HepG2 (cell line): ENCODE results near the gene TRAPPC12. TPM values are rescaled to one million over a fixed set of nuclear protein-coding genes. Genes with fewer than 3 reads are reported as not detected.

Experiments used
- ARID2 ChIP-seq: sonication (generic); formaldehyde crosslinking; IDR thresholded peaks from 2 replicates; pipeline ENCODE4 v1.8.1; 2022; ENCODE audit warnings: mild to moderate bottlenecking, missing genetic modification reagents, borderline replicate concordance
- CSRNP2 ChIP-seq: sonication (generic); formaldehyde crosslinking; conservative IDR thresholded peaks from 2 replicates; pipeline ENCODE4 v1.8.0; 2022; ENCODE audit warnings: low read depth, missing genetic modification reagents
- KAT8 ChIP-seq: IDR thresholded peaks from 2 replicates; pipeline ENCODE4 v1.6.1; 2016; ENCODE audit warnings: missing genetic modification reagents, missing compliant biosample characterization
- LCORL ChIP-seq, 2 experiments: fragments of 450-650 bp in 1 of 2; sonication (generic) in 1 of 2; formaldehyde crosslinking in 1 of 2; IDR thresholded peaks; 2 replicates each; pipeline versions ENCODE4 v1.5.0 to v1.6.1; 2017 to 2020; ENCODE audit warnings: antibody characterized with exemption in 1 of 2, missing genetic modification reagents in 1 of 2
- MEIS2 ChIP-seq: sonication (generic); formaldehyde crosslinking; IDR thresholded peaks from 2 replicates; pipeline ENCODE4 v1.9.0; 2021; ENCODE audit warnings: mild to moderate bottlenecking, missing genetic modification reagents
- RFX3 ChIP-seq: IDR thresholded peaks from 2 replicates; pipeline ENCODE4 v1.6.1; 2016; ENCODE audit warnings: missing biosample characterization, missing genetic modification reagents
- RXRA ChIP-seq: sonication (generic); formaldehyde crosslinking; IDR thresholded peaks from 2 replicates; pipeline ENCODE4 v1.5.1; 2020; ENCODE audit warnings: missing genetic modification reagents
- SIN3B ChIP-seq: fragments of 150-350 bp; IDR thresholded peaks from 2 replicates; pipeline ENCODE4 v1.6.1; 2014; ENCODE audit warnings: low read length
- TAF15 ChIP-seq: fragments of 200-400 bp; formaldehyde crosslinking; IDR thresholded peaks from one replicate; pipeline ENCODE4 v1.6.1; 2018; ENCODE audit warnings: mild to moderate bottlenecking, low read depth, low read length; ENCODE audit not compliant: poor library complexity, severe bottlenecking
- XBP1 ChIP-seq: sonication (generic); formaldehyde crosslinking; IDR thresholded peaks from 2 replicates; pipeline ENCODE4 v1.5.0; 2020; ENCODE audit warnings: missing genetic modification reagents
- ZBTB14 ChIP-seq: sonication (generic); formaldehyde crosslinking; IDR thresholded peaks from 2 replicates; pipeline ENCODE4 v1.4.0; 2020; ENCODE audit warnings: missing genetic modification reagents
- ZBTB43 ChIP-seq: sonication (generic); formaldehyde crosslinking; conservative IDR thresholded peaks from 2 replicates; pipeline ENCODE4 v1.4.0; 2020; ENCODE audit warnings: missing genetic modification reagents
- ZFP1 ChIP-seq: IDR thresholded peaks from 2 replicates; pipeline ENCODE4 v1.6.1; 2016
- ZKSCAN5 ChIP-seq: sonication (generic); formaldehyde crosslinking; IDR thresholded peaks from 2 replicates; pipeline ENCODE4 v1.5.1; 2020; ENCODE audit warnings: mild to moderate bottlenecking, missing genetic modification reagents
- ZNF274 ChIP-seq: sonication (generic); formaldehyde crosslinking; IDR thresholded peaks from 2 replicates; pipeline ENCODE4 v1.5.1; 2020; ENCODE audit warnings: mild to moderate bottlenecking, missing genetic modification reagents
- ZNF282 ChIP-seq: fragments of 450-650 bp; IDR thresholded peaks from 2 replicates; pipeline ENCODE4 v1.6.1; 2018; ENCODE audit not compliant: partially characterized antibody
- ZNF33B ChIP-seq: sonication (generic); formaldehyde crosslinking; IDR thresholded peaks from 2 replicates; pipeline ENCODE4 v1.5.1; 2020; ENCODE audit warnings: mild to moderate bottlenecking, missing genetic modification reagents
- ZNF34 ChIP-seq: sonication (generic); formaldehyde crosslinking; IDR thresholded peaks from 2 replicates; pipeline ENCODE4 v1.4.0; 2020; ENCODE audit warnings: mild to moderate bottlenecking, missing genetic modification reagents, borderline replicate concordance
- ZNF441 ChIP-seq: sonication (generic); formaldehyde crosslinking; IDR thresholded peaks from 2 replicates; pipeline ENCODE4 v1.7.0; 2021; ENCODE audit warnings: missing genetic modification reagents, borderline replicate concordance
- ZNF503 ChIP-seq: sonication (generic); formaldehyde crosslinking; IDR thresholded peaks from 2 replicates; pipeline ENCODE4 v1.4.0; 2020; ENCODE audit warnings: missing genetic modification reagents
- ZNF607 ChIP-seq: sonication (generic); formaldehyde crosslinking; IDR thresholded peaks from 2 replicates; pipeline ENCODE4 v1.5.1; 2020; ENCODE audit warnings: missing genetic modification reagents, mild to moderate bottlenecking, borderline replicate concordance
- ZSCAN29 ChIP-seq: sonication (generic); formaldehyde crosslinking; conservative IDR thresholded peaks from 2 replicates; pipeline ENCODE4 v1.4.0; 2020; ENCODE audit warnings: mild to moderate bottlenecking, missing genetic modification reagents
- polyA plus RNA-seq, 8 experiments: library from polyadenylated mRNA; depleted of rRNA in 3 of 8; stranded (reverse) in 7 of 8; unstranded in 1 of 8; fragments of >200 nt; fragmentation: Illumina TruSeq in 4 of 8; extraction: Trizol in 4 of 8; gene quantifications; 2 replicates each; pipeline versions ENCODE4 v1.2.1 to v1.2.3, GENCODE V29; 2011 to 2016; ENCODE audit warnings: low read depth in 4 of 8, missing spikeins in 1 of 8, mixed read lengths in 1 of 8; ENCODE audit not compliant: insufficient read depth in 1 of 8
- total RNA-seq, 5 experiments: library from RNA; depleted of rRNA; stranded (reverse); fragments of >200 nt; fragmentation: Illumina TruSeq; extraction: Trizol; gene quantifications; 2 replicates each; pipeline ENCODE4 v1.2.3, GENCODE V29; 2016; ENCODE audit warnings: low read depth in 1 of 5
- TF ChIP-seq, protein P1 (sequence below): sonication (generic); formaldehyde crosslinking; IDR thresholded peaks from 2 replicates; pipeline ENCODE4 v1.8.0; 2023; ENCODE audit warnings: mild to moderate bottlenecking, missing genetic modification reagents
- TF ChIP-seq, protein P2 (sequence below): sonication (generic); formaldehyde crosslinking; conservative IDR thresholded peaks from 2 replicates; pipeline ENCODE4 v1.8.1; 2023; ENCODE audit warnings: missing genetic modification reagents

TRAPPC12 gene
- total and polyA plus RNA-seq, 2 of the 13 experiments (the other 11 are each of a cell fraction or from before 2014, with no cell fraction given): 46.4 to 97.7 TPM

- no peak for TF ChIP-seq ZNF503 (CRISPR knock-in tag)
- no peak for TF ChIP-seq RXRA (CRISPR knock-in tag)
- TF ChIP-seq ZNF282: no peak
- no peak for TF ChIP-seq LCORL (IDR thresholded peaks at IDR 0.05)
- 0 out of 2 replicates have a peak, but pooled peaks have one; percentile 4 for TF ChIP-seq LCORL (CRISPR knock-in tag; IDR thresholded peaks at IDR 0.05)
- no peak for TF ChIP-seq ZNF607 (CRISPR knock-in tag)
- TF ChIP-seq CSRNP2 (CRISPR knock-in tag): no peak
- no peak for TF ChIP-seq ZKSCAN5 (CRISPR knock-in tag)
- no peak for TF ChIP-seq ZBTB43 (CRISPR knock-in tag)
- no peak for TF ChIP-seq ZBTB14
- TF ChIP-seq, protein P1, sequence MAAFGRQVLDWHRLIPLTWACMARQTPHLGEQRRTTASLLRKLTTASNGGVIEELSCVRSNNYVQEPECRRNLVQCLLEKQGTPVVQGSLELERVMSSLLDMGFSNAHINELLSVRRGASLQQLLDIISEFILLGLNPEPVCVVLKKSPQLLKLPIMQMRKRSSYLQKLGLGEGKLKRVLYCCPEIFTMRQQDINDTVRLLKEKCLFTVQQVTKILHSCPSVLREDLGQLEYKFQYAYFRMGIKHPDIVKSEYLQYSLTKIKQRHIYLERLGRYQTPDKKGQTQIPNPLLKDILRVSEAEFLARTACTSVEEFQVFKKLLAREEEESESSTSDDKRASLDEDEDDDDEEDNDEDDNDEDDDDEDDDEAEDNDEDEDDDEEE (CRISPR knock-in tag): no peak
- no peak for TF ChIP-seq ZNF33B
- no peak for TF ChIP-seq ZNF274 (CRISPR knock-in tag)
- no peak for TF ChIP-seq ARID2 (CRISPR knock-in tag)
- TF ChIP-seq KAT8 (CRISPR knock-in tag): no peak
- TF ChIP-seq, protein P2, sequence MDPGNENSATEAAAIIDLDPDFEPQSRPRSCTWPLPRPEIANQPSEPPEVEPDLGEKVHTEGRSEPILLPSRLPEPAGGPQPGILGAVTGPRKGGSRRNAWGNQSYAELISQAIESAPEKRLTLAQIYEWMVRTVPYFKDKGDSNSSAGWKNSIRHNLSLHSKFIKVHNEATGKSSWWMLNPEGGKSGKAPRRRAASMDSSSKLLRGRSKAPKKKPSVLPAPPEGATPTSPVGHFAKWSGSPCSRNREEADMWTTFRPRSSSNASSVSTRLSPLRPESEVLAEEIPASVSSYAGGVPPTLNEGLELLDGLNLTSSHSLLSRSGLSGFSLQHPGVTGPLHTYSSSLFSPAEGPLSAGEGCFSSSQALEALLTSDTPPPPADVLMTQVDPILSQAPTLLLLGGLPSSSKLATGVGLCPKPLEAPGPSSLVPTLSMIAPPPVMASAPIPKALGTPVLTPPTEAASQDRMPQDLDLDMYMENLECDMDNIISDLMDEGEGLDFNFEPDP (CRISPR knock-in tag): 0 out of 2 replicates have a peak, but pooled peaks have one; percentile 94
- no peak for TF ChIP-seq SIN3B
- no peak for TF ChIP-seq XBP1 (CRISPR knock-in tag)
- TF ChIP-seq ZNF441 (CRISPR knock-in tag): no peak
- TF ChIP-seq ZFP1 (CRISPR knock-in tag): no peak
- no peak for TF ChIP-seq ZSCAN29 (CRISPR knock-in tag)
- no peak for TF ChIP-seq MEIS2 (CRISPR knock-in tag)
- TF ChIP-seq TAF15: no peak
- no peak for TF ChIP-seq RFX3 (CRISPR knock-in tag)
- TF ChIP-seq ZNF34 (CRISPR knock-in tag): no peak
Measured at GRCh38 chr2:3466482-3466863, 87.0 kb downstream of the TRAPPC12 start (continued).
